GM13976 (cell line): Measurements from ENCODE around the gene SOAT2.

Source experiments
- DNase-seq: peaks from one replicate; pipeline ENCODE4 v3.0.0; 2012; ENCODE audit warnings: low spot score
- CTCF ChIP-seq: IDR thresholded peaks from 2 replicates; pipeline ENCODE4 v1.5.1; 2012; ENCODE audit warnings: borderline replicate concordance, mild to moderate bottlenecking; ENCODE audit not compliant: insufficient read depth; ENCODE audit errors: extremely low read depth, missing control alignments, control extremely low read depth
- in situ Hi-C: fragments of 300-500 bp; cut with MboI; formaldehyde crosslinking; loops from one replicate; pipeline ENCODE4 v1.12.0; 2022; ENCODE audit warnings: low sequenced_read_pairs, mixed read lengths, inconsistent platforms; ENCODE audit not compliant: unreplicated experiment

The SOAT2 gene

GRCh38 chr12:53057816-53058500 lies 45.3 kb upstream of the SOAT2 start:
- no peak for TF ChIP-seq CTCF
- in situ Hi-C loops = no loop called here
- no peak for DNase-seq

GRCh38 chr12:53058674-53059433 lies 44.4 kb upstream of the SOAT2 start:
- in situ Hi-C loops = no loop called here
- no peak for TF ChIP-seq CTCF
- DNase-seq = no peak

GRCh38 chr12:53059434-53060063 lies 43.7 kb upstream of the SOAT2 start:
- TF ChIP-seq CTCF = no peak
- no peak for DNase-seq
- in situ Hi-C loops = no loop called here

GRCh38 chr12:53060064-53060720 lies 43.1 kb upstream of the SOAT2 start:
- in situ Hi-C loops = no loop called here
- DNase-seq = no peak
- no peak for TF ChIP-seq CTCF

- in situ Hi-C loops = no loop called here
- no peak for TF ChIP-seq CTCF
- no peak for DNase-seq
These were observed 42.5 kb upstream of the SOAT2 start for GRCh38 chr12:53060721-53061276.

- in situ Hi-C loops = no loop called here
- TF ChIP-seq CTCF = no peak
- DNase-seq = no peak
These were observed 41.8 kb upstream of the SOAT2 start for GRCh38 chr12:53061404-53062010.
